Upper lobe of left lung (tissue), 6 donors: ENCODE data around the gene COX6B2. TPM values are rescaled to one million over a fixed set of nuclear protein-coding genes. Genes with fewer than 3 reads are reported as not detected.

Source experiments
- ATAC-seq, 2 donors: fragments of 200-7000 bp; cut with Tn5 transposase; one replicate each; pipeline ENCODE4 v1.9.1; 2022; ENCODE audit warnings: mild to moderate bottlenecking in 2 of 2, moderate library complexity in 2 of 2; ENCODE audit not compliant: low FRiP score in 2 of 2
- DNase-seq, 2 donors: peaks; one replicate each; pipeline ENCODE4 v3.0.0-alpha.2; 2019 to 2020
- H3K27ac ChIP-seq, 4 donors: fragments of 200-600 bp; sonication (generic); one replicate each; pipeline ENCODE4 v1.5.1; 2016 to 2019
- H3K27me3 ChIP-seq, 4 donors: fragments of 200-600 bp; sonication (generic); one replicate each; pipeline ENCODE4 v1.5.1; 2017 to 2019
- H3K36me3 ChIP-seq, 4 donors: fragments of 200-600 bp; sonication (generic); one replicate each; pipeline ENCODE4 v1.5.1; 2016 to 2019
- H3K4me1 ChIP-seq, 4 donors: fragments of 200-600 bp; sonication (generic); one replicate each; pipeline ENCODE4 v1.5.1; 2018 to 2019
- H3K4me3 ChIP-seq, 4 donors: fragments of 200-600 bp; sonication (generic); one replicate each; pipeline ENCODE4 v1.5.1; 2017 to 2019; ENCODE audit warnings: mild to moderate bottlenecking in 2 of 4, moderate library complexity in 1 of 4
- H3K9me3 ChIP-seq, 4 donors: fragments of 200-600 bp; sonication (generic); one replicate each; pipeline ENCODE4 v1.5.1; 2018 to 2019
- CTCF ChIP-seq, 6 experiments: fragments of 450-650 bp in 4 of 6; fragments of 200-600 bp in 2 of 6; sonication (generic) in 2 of 6; IDR thresholded peaks; one replicate each; pipeline ENCODE4 v1.5.1; 2016 to 2019; ENCODE audit warnings: antibody characterized with exemption in 6 of 6
- EP300 ChIP-seq, 4 donors: sonication (generic); formaldehyde crosslinking; IDR thresholded peaks; one replicate each; pipeline ENCODE4 v1.5.1; 2017; ENCODE audit warnings: antibody characterized with exemption in 4 of 4, control low read depth in 2 of 4
- POLR2A ChIP-seq, 4 donors: fragments of 450-650 bp; IDR thresholded peaks; one replicate each; pipeline ENCODE4 v1.5.1; 2016 to 2017; ENCODE audit warnings: antibody characterized with exemption in 4 of 4, mild to moderate bottlenecking in 2 of 4
- POLR2AphosphoS5 ChIP-seq, 2 donors: sonication (generic); formaldehyde crosslinking; IDR thresholded peaks; one replicate each; pipeline ENCODE4 v1.5.1; 2017; ENCODE audit warnings: antibody characterized with exemption in 2 of 2
- WGBS, 2 donors: methylation state at CpG; one replicate each; pipeline ENCODE4 v1.1.5; 2017 to 2018; 5-methylcytosine and 5-hydroxymethylcytosine counted together
- total RNA-seq, 6 donors: library from RNA; depleted of rRNA in 4 of 6; stranded (reverse); fragments of >200 nt in 4 of 6; gene quantifications; one replicate each; pipeline versions ENCODE4 v1.1.0 to v1.2.1, GENCODE V29; 2016 to 2021
- donor health status: DM: no; HTN: no; CAD: no; lungs with moderate emphysema.
- donor health status: DM: no; HTN: yes; CAD: no; lungs with severe emphysema.

The COX6B2 gene
- total RNA-seq, 6 donors from 2014 or later: 0.20 TPM; not detected in 5

GRCh38 chr19:55316646-55317045 is 37.9 kb downstream of the COX6B2 start:
- 84 to 90% methylated on average over 5 to 8 of the region's 8 CpGs for WGBS, 2 donors
- DNase-seq (no peak), ATAC-seq (no peak)
- no peak overlapping the region for H3K4me3 ChIP-seq
- H3K9me3 ChIP-seq: no peaks in the 10 kb centered on the region
- H3K27me3 ChIP-seq: no peaks in the 10 kb centered on the region
- H3K4me1 ChIP-seq: no peaks in the 10 kb centered on the region
- H3K27ac ChIP-seq: no peak overlapping the region
- no peaks in the 10 kb centered on the region for H3K36me3 ChIP-seq
- TF ChIP-seq POLR2A (IDR thresholded peaks at IDR 0.05) (no peak), POLR2AphosphoS5 (IDR thresholded peaks at IDR 0.05) (no peak), EP300 (IDR thresholded peaks at IDR 0.05) (no peak), CTCF (IDR thresholded peaks at IDR 0.05) (no peak)

- ATAC-seq (no peak), DNase-seq (no peak)
- Histone ChIP-seq H3K36me3 (no peaks in the 10 kb centered on the region), H3K9me3 (no peaks in the 10 kb centered on the region), H3K4me3 (no peak overlapping the region), H3K27me3 (no peaks in the 10 kb centered on the region), H3K27ac (no peak overlapping the region), H3K4me1 (no peaks in the 10 kb centered on the region)
- 80 to 85% methylated on average over 13 of the region's 13 CpGs for WGBS, 2 donors
- TF ChIP-seq CTCF (IDR thresholded peaks at IDR 0.05) (no peak), EP300 (IDR thresholded peaks at IDR 0.05) (no peak), POLR2AphosphoS5 (IDR thresholded peaks at IDR 0.05) (no peak), POLR2A (IDR thresholded peaks at IDR 0.05) (no peak)
These were observed 38.5 kb downstream of the COX6B2 start for GRCh38 chr19:55315956-55316525.

GRCh38 chr19:55314396-55314795 is 40.1 kb downstream of the COX6B2 start:
- H3K9me3 ChIP-seq: no peaks in the 10 kb centered on the region
- 85 to 88% methylated on average over 8 of the region's 8 CpGs for WGBS, 2 donors
- H3K27ac ChIP-seq: no peak overlapping the region
- ATAC-seq (no peak), DNase-seq (no peak)
- no peak for TF ChIP-seq POLR2A (IDR thresholded peaks at IDR 0.05)
- no peak for TF ChIP-seq POLR2AphosphoS5 (IDR thresholded peaks at IDR 0.05)
- no peak for TF ChIP-seq CTCF (IDR thresholded peaks at IDR 0.05)
- no peak for TF ChIP-seq EP300 (IDR thresholded peaks at IDR 0.05)
- no peak overlapping the region for H3K4me3 ChIP-seq
- no peaks in the 10 kb centered on the region for H3K27me3 ChIP-seq
- no peaks in the 10 kb centered on the region for H3K4me1 ChIP-seq
- H3K36me3 ChIP-seq: no peaks in the 10 kb centered on the region

- Histone ChIP-seq H3K27me3 (no peaks in the 10 kb centered on the region), H3K4me1 (no peaks in the 10 kb centered on the region), H3K9me3 (no peaks in the 10 kb centered on the region), H3K27ac (no peak overlapping the region), H3K4me3 (no peak overlapping the region), H3K36me3 (no peaks in the 10 kb centered on the region)
- DNase-seq (no peak), ATAC-seq (peak in 1 of 2 donors; percentile 38)
- TF ChIP-seq EP300 (IDR thresholded peaks at IDR 0.05) (no peak), POLR2A (IDR thresholded peaks at IDR 0.05) (no peak), POLR2AphosphoS5 (IDR thresholded peaks at IDR 0.05) (no peak), CTCF (IDR thresholded peaks at IDR 0.05) (no peak)
- 80 to 87% methylated on average over 36 to 47 of the region's 47 CpGs for WGBS, 2 donors
These were observed 41.7 kb downstream of the COX6B2 start for GRCh38 chr19:55312621-55313512.
